Neural cell (in vitro differentiated cells): ENCODE results near the gene LRRFIP2. TPM values are rescaled to one million over a fixed set of nuclear protein-coding genes. Genes with fewer than 3 reads are reported as not detected.
"Not testable (repeated sequence)": the region's sequence is repeated elsewhere in the genome, so short reads cannot be mapped to it uniquely, and the experiment has no call there.

Experiments
- H2AFZ ChIP-seq: fragments of 200-600, 300-800 bp; sonication (generic), shearing (Covaris generic); 2 replicates; pipeline ENCODE4 v1.6.0; 2014; ENCODE audit warnings: low read depth, mild to moderate bottlenecking, antibody characterized with exemption, low read length, moderate library complexity
- H3F3A ChIP-seq: fragments of 200-600 bp; shearing (Covaris generic); 2 replicates; pipeline ENCODE4 v1.6.1; 2016; ENCODE audit warnings: mild to moderate bottlenecking, moderate library complexity, mixed read lengths, antibody characterized with exemption, low read length; ENCODE audit not compliant: insufficient read depth, poor library complexity, severe bottlenecking
- H3K27ac ChIP-seq: fragments of 200-600, 300-800 bp; sonication (generic), shearing (Covaris generic); 2 replicates; pipeline ENCODE4 v1.5.1; 2014; ENCODE audit warnings: mild to moderate bottlenecking, low read length, moderate library complexity
- H3K27me3 ChIP-seq: fragments of 300-800, 200-600 bp; sonication (generic), shearing (Covaris generic); 2 replicates; pipeline ENCODE4 v1.6.0; 2014; ENCODE audit warnings: mild to moderate bottlenecking, low read depth, low read length, moderate library complexity; ENCODE audit not compliant: insufficient read depth
- H3K36me3 ChIP-seq: fragments of 300-800, 200-600 bp; sonication (generic), shearing (Covaris generic); 2 replicates; pipeline ENCODE4 v1.5.1; 2014; ENCODE audit warnings: mild to moderate bottlenecking, antibody characterized with exemption, low read length, moderate library complexity; ENCODE audit not compliant: insufficient read depth
- H3K4me2 ChIP-seq: fragments of 300-800, 200-600 bp; sonication (generic), shearing (Covaris generic); 2 replicates; pipeline ENCODE4 v1.6.0; 2014; ENCODE audit warnings: mild to moderate bottlenecking, low read length
- H3K4me3 ChIP-seq: fragments of 300-800, 200-600 bp; sonication (generic), shearing (Covaris generic); 2 replicates; pipeline ENCODE4 v1.5.1; 2014; ENCODE audit warnings: mild to moderate bottlenecking, low read length, moderate library complexity
- H3K79me2 ChIP-seq: fragments of 200-600 bp; shearing (Covaris generic); replicated peaks from 2 replicates; pipeline ENCODE4 v1.6.0; 2014; ENCODE audit warnings: mild to moderate bottlenecking, low read length, moderate library complexity; ENCODE audit not compliant: insufficient read depth
- H3K9ac ChIP-seq: fragments of 300-800, 200-600 bp; sonication (generic), shearing (Covaris generic); 2 replicates; pipeline ENCODE4 v1.6.1; 2016; ENCODE audit warnings: mild to moderate bottlenecking, low read length, mixed read lengths
- H3K9me2 ChIP-seq: fragments of 200-600 bp; shearing (Covaris generic); 2 replicates; pipeline ENCODE4 v1.6.1; 2016; ENCODE audit warnings: mild to moderate bottlenecking, low read length, mixed read lengths; ENCODE audit not compliant: insufficient read depth
- H3K9me3 ChIP-seq: fragments of 200-600, 300-800 bp; sonication (generic), shearing (Covaris generic); 2 replicates; pipeline ENCODE4 v1.6.1; 2016; ENCODE audit warnings: mild to moderate bottlenecking, mixed run types, low read length, moderate library complexity, mixed read lengths
- H4K20me1 ChIP-seq: fragments of 200-600 bp; shearing (Covaris generic); 2 replicates; pipeline ENCODE4 v1.6.1; 2016; ENCODE audit warnings: mild to moderate bottlenecking, mixed run types; ENCODE audit not compliant: insufficient read depth
- CTCF ChIP-seq: fragments of 450-650 bp; IDR thresholded peaks from 2 replicates; pipeline ENCODE4 v1.5.1; 2014; ENCODE audit warnings: antibody characterized with exemption, mild to moderate bottlenecking, moderate library complexity; ENCODE audit not compliant: poor library complexity, severe bottlenecking
- EP300 ChIP-seq: fragments of 450-650 bp; conservative IDR thresholded peaks from 2 replicates; pipeline ENCODE4 v1.6.1; 2014; ENCODE audit warnings: antibody characterized with exemption, mild to moderate bottlenecking, moderate library complexity; ENCODE audit not compliant: poor library complexity, severe bottlenecking
- EZH2 ChIP-seq: fragments of 200-600, 300-800 bp; shearing (Covaris generic), sonication (generic); IDR thresholded peaks from 2 replicates; pipeline ENCODE4 v1.6.1; 2014; ENCODE audit warnings: antibody characterized with exemption, low read length, borderline replicate concordance, mild to moderate bottlenecking; ENCODE audit not compliant: insufficient read depth, poor library complexity, severe bottlenecking
- MXI1 ChIP-seq: fragments of 450-650 bp; conservative IDR thresholded peaks from 2 replicates; pipeline ENCODE4 v1.6.1; 2014; ENCODE audit warnings: antibody characterized with exemption, mild to moderate bottlenecking; ENCODE audit not compliant: poor library complexity, severe bottlenecking
- POLR2AphosphoS5 ChIP-seq: IDR thresholded peaks from 2 replicates; pipeline ENCODE4 v1.6.1; 2012
- RAD21 ChIP-seq: fragments of 450-650 bp; conservative IDR thresholded peaks from 2 replicates; pipeline ENCODE4 v1.6.1; 2014; ENCODE audit warnings: antibody characterized with exemption, mild to moderate bottlenecking, moderate library complexity
- REST ChIP-seq: IDR thresholded peaks from 2 replicates; pipeline ENCODE4 v1.6.1; 2012; ENCODE audit warnings: borderline replicate concordance
- SMC3 ChIP-seq: fragments of 450-650 bp; conservative IDR thresholded peaks from 2 replicates; pipeline ENCODE4 v1.6.1; 2014; ENCODE audit warnings: antibody characterized with exemption, mild to moderate bottlenecking, moderate library complexity; ENCODE audit not compliant: poor library complexity
- TAF1 ChIP-seq: IDR thresholded peaks from 2 replicates; pipeline ENCODE4 v1.6.1; 2012; ENCODE audit warnings: low read depth
- polyA plus RNA-seq: library from polyadenylated mRNA; depleted of rRNA; stranded (reverse); fragments of >200 nt; gene quantifications from 2 replicates; pipeline ENCODE4 v1.2.3, GENCODE V29; 2014

Gene LRRFIP2
- polyA plus RNA-seq, 1 donor from 2014 or later, result 143 TPM

GRCh38 chr3:37208008-37208407 lies 33.6 kb upstream of the LRRFIP2 start:
- not testable (repeated sequence) for H3K36me3 ChIP-seq, H3K79me2 ChIP-seq, H3F3A ChIP-seq, H3K9ac ChIP-seq, H2AFZ ChIP-seq, H3K9me3 ChIP-seq, H3K4me3 ChIP-seq, H3K27me3 ChIP-seq, H3K9me2 ChIP-seq, H3K27ac ChIP-seq, H4K20me1 ChIP-seq, H3K4me2 ChIP-seq

- not testable (repeated sequence) for H3K4me3 ChIP-seq, H2AFZ ChIP-seq, H3K9me2 ChIP-seq, H3F3A ChIP-seq, H3K27me3 ChIP-seq, H4K20me1 ChIP-seq, H3K79me2 ChIP-seq, H3K9me3 ChIP-seq, H3K9ac ChIP-seq, H3K4me2 ChIP-seq, H3K36me3 ChIP-seq, H3K27ac ChIP-seq
These were observed 31.7 kb upstream of the LRRFIP2 start for GRCh38 chr3:37206041-37206440.

- H3K27me3 ChIP-seq, result no peaks in the 10 kb centered on the region
- H3K27ac ChIP-seq, result no peak overlapping the region
- H3K9me2 ChIP-seq, result no peaks in the 10 kb centered on the region
- no peaks in the 10 kb centered on the region for H4K20me1 ChIP-seq
- no peak overlapping the region for H3K4me2 ChIP-seq
- H3K36me3 ChIP-seq, result no peaks in the 10 kb centered on the region
- H3K79me2 ChIP-seq, result no peaks in the 10 kb centered on the region
- TF ChIP-seq RAD21, result no peak
- no peak for TF ChIP-seq SMC3
- TF ChIP-seq REST, result no peak
- no peak for TF ChIP-seq EZH2
- TF ChIP-seq MXI1, result no peak
- TF ChIP-seq POLR2AphosphoS5, result no peak
- TF ChIP-seq TAF1, result no peak
- no peak for TF ChIP-seq EP300
- TF ChIP-seq CTCF, result no peak
- H3F3A ChIP-seq, result no peaks in the 10 kb centered on the region
- H3K9ac ChIP-seq, result no peak overlapping the region
- H3K9me3 ChIP-seq, result no peaks in the 10 kb centered on the region
- no peak overlapping the region for H2AFZ ChIP-seq
- no peak overlapping the region for H3K4me3 ChIP-seq
These were observed 29.9 kb upstream of the LRRFIP2 start for GRCh38 chr3:37204314-37204713.
